ENCODE measurements around the gene GALNT18.

GALNT18 gene

DNA sequence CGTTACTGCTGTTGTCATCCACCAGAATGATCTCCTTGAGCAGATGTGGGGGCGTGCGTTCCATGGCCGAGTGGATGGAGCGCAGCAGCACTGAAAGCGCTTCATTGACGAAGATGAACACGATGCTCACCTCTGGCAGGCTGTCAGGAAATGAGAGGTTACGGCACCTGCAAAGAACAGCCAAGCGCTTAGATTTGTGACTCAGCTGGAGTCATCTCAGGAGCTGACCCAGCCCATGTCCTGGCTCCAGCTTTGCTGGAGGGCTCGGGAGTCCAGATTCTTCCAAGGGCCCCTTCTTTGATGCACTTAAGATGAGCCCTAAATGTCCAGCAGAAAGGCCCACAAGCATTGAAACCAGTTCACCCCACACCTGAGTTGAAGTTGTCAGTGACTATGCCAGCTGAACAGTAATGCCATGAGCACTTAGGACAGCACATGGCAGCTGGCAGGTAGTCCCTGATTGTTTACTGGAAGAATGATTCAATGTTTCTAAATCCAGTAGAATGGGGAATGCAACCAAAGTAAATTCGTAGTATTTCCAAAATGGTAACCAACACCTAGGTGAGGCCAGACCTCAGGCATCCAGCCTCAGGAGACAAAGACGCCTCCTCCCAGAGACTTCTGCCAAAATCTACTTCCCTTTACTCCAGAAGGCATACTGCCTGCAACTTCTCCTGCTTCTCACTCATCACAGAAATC lies 189.0 kb downstream of the GALNT18 start:
- Histone ChIP-seq H3K23ac (ENCODE audit: low read depth, low read length, poor library complexity) (no peak overlapping the region), H3K9me3 (replicated peaks in 1 of 2; ENCODE audit: control insufficient read depth in 2 of 2, insufficient read depth in 1 of 2, low read depth in 1 of 2, low read length in 2 of 2) (no peaks in the 10 kb centered on the region), H3K79me1 (ENCODE audit: low read depth, low read length) (no peaks in the 10 kb centered on the region), H2BK15ac (ENCODE audit: low read length) (no peak overlapping the region), H3K14ac (ENCODE audit: low read length) (peak overlapping the region; percentile 2), H2BK12ac (ENCODE audit: low read length) (no peak overlapping the region), H3K18ac (ENCODE audit: low read length) (peak overlapping the region; percentile 15), H2BK5ac (ENCODE audit: low read length) (peak overlapping the region; percentile 7), H3K4me2 (ENCODE audit: insufficient read depth, low read length, poor library complexity, severe bottlenecking) (no peak overlapping the region), H3K27me3 (ENCODE audit: control insufficient read depth in 3 of 3, insufficient read depth in 3 of 3, low read depth in 1 of 3, low read length in 3 of 3) (no peaks in the 10 kb centered on the region), H3K9ac (ENCODE audit: low read depth, low read length, poor library complexity) (no peak overlapping the region), H3K4ac (ENCODE audit: low read length) (no peak overlapping the region), H4K91ac (ENCODE audit: low read depth, low read length, poor library complexity) (no peak overlapping the region), H4K8ac (ENCODE audit: low read depth, low read length) (no peak overlapping the region), H3K4me3 (ENCODE audit: low read length in 2 of 2) (no peak overlapping the region), H2AFZ (ENCODE audit: low read length) (no peak overlapping the region), H2AK5ac (ENCODE audit: low read depth, low read length) (no peak overlapping the region), H3K27ac (replicated peaks; ENCODE audit: low read length) (no peak overlapping the region), H3K4me1 (ENCODE audit: control insufficient read depth in 2 of 2, insufficient read depth in 1 of 2, low read depth in 1 of 2, low read length in 2 of 2) (peaks cover 0 to 19% of the 10 kb centered on the region in 2 donors), H2BK120ac (ENCODE audit: low read depth, low read length) (no peak overlapping the region), H3K36me3 (replicated peaks in 1 of 2; ENCODE audit: control insufficient read depth in 2 of 2, insufficient read depth in 2 of 2, low read length in 2 of 2) (no peaks in the 10 kb centered on the region)
- WGBS, 2 donors (ENCODE audit: extremely low coverage in 2 of 2, insufficient read length in 2 of 2, insufficient replicate concordance in 1 of 2): no CpG with 5 or more reads among the region's 13 CpGs
- no peak for DNase-seq (ENCODE audit: low spot score)

DNA sequence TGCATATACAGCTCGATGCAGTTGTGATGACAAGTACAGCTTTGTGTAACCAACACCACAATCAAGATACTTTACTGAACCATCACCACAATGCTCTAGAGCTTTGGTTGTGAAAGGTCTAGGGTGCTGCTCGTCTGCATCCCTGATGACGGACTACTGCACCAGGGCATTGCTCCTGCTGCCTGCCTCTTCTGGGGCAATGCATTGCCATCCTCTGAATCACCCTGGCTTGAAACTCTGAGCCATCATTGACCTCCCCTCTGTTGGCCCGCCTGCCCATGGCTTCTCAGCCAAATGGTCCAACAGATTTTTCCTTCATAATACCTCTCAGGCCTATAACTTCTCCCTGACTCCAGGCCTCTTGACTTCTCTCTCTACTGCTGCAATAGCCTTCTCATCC lies 191.4 kb downstream of the GALNT18 start:
- H2AFZ ChIP-seq (ENCODE audit: low read length): no peak overlapping the region
- H3K4me1 ChIP-seq (ENCODE audit: control insufficient read depth in 2 of 2, insufficient read depth in 1 of 2, low read depth in 1 of 2, low read length in 2 of 2): peaks cover 0 to 6% of the 10 kb centered on the region in 2 donors
- no peak overlapping the region for H3K9ac ChIP-seq (ENCODE audit: low read depth, low read length, poor library complexity)
- no peak overlapping the region for H3K4me2 ChIP-seq (ENCODE audit: insufficient read depth, low read length, poor library complexity, severe bottlenecking)
- H2BK120ac ChIP-seq (ENCODE audit: low read depth, low read length): no peak overlapping the region
- no CpG with 5 or more reads among the region's 4 CpGs for WGBS, 2 donors (ENCODE audit: extremely low coverage in 2 of 2, insufficient read length in 2 of 2, insufficient replicate concordance in 1 of 2)
- H3K4ac ChIP-seq (ENCODE audit: low read length): no peak overlapping the region
- H2BK15ac ChIP-seq (ENCODE audit: low read length): no peak overlapping the region
- no peak overlapping the region for H4K8ac ChIP-seq (ENCODE audit: low read depth, low read length)
- H3K18ac ChIP-seq (ENCODE audit: low read length): no peak overlapping the region
- H2BK5ac ChIP-seq (ENCODE audit: low read length): no peak overlapping the region
- no peak overlapping the region for H3K27ac ChIP-seq (replicated peaks; ENCODE audit: low read length)
- H3K23ac ChIP-seq (ENCODE audit: low read depth, low read length, poor library complexity): no peak overlapping the region
- H3K27me3 ChIP-seq (ENCODE audit: control insufficient read depth in 3 of 3, insufficient read depth in 3 of 3, low read depth in 1 of 3, low read length in 3 of 3): peaks cover 0 to 3% (median 0%) of the 10 kb centered on the region in 3 experiments
- no peaks in the 10 kb centered on the region for H3K36me3 ChIP-seq (replicated peaks in 1 of 2; ENCODE audit: control insufficient read depth in 2 of 2, insufficient read depth in 2 of 2, low read length in 2 of 2)
- no peak for DNase-seq (ENCODE audit: low spot score)
- no peaks in the 10 kb centered on the region for H3K9me3 ChIP-seq (replicated peaks in 1 of 2; ENCODE audit: control insufficient read depth in 2 of 2, insufficient read depth in 1 of 2, low read depth in 1 of 2, low read length in 2 of 2)
- no peak overlapping the region for H3K14ac ChIP-seq (ENCODE audit: low read length)
- H3K79me1 ChIP-seq (ENCODE audit: low read depth, low read length): no peaks in the 10 kb centered on the region
- H4K91ac ChIP-seq (ENCODE audit: low read depth, low read length, poor library complexity): no peak overlapping the region
- H2BK12ac ChIP-seq (ENCODE audit: low read length): no peak overlapping the region
- H2AK5ac ChIP-seq (ENCODE audit: low read depth, low read length): no peak overlapping the region
- no peak overlapping the region for H3K4me3 ChIP-seq (ENCODE audit: low read length in 2 of 2)

GRCh38 chr11:11428714-11429113 lies 193.1 kb downstream of the GALNT18 start:
- no peak overlapping the region for H3K23ac ChIP-seq (ENCODE audit: low read depth, low read length, poor library complexity)
- H2BK12ac ChIP-seq (ENCODE audit: low read length): no peak overlapping the region
- no peak overlapping the region for H3K27ac ChIP-seq (replicated peaks; ENCODE audit: low read length)
- no peak overlapping the region for H2AK5ac ChIP-seq (ENCODE audit: low read depth, low read length)
- WGBS, 2 donors (ENCODE audit: extremely low coverage in 2 of 2, insufficient read length in 2 of 2, insufficient replicate concordance in 1 of 2): no CpG with 5 or more reads among the region's 4 CpGs
- H4K8ac ChIP-seq (ENCODE audit: low read depth, low read length): no peak overlapping the region
- H3K79me1 ChIP-seq (ENCODE audit: low read depth, low read length): no peaks in the 10 kb centered on the region
- H3K36me3 ChIP-seq (replicated peaks in 1 of 2; ENCODE audit: control insufficient read depth in 2 of 2, insufficient read depth in 2 of 2, low read length in 2 of 2): no peaks in the 10 kb centered on the region
- H2BK120ac ChIP-seq (ENCODE audit: low read depth, low read length): no peak overlapping the region
- no peak overlapping the region for H4K91ac ChIP-seq (ENCODE audit: low read depth, low read length, poor library complexity)
- H2BK15ac ChIP-seq (ENCODE audit: low read length): no peak overlapping the region
- peaks cover 0 to 3% of the 10 kb centered on the region in 2 donors for H3K4me1 ChIP-seq (ENCODE audit: control insufficient read depth in 2 of 2, insufficient read depth in 1 of 2, low read depth in 1 of 2, low read length in 2 of 2)
- no peak overlapping the region for H2AFZ ChIP-seq (ENCODE audit: low read length)
- DNase-seq (ENCODE audit: low spot score): no peak
- H3K27me3 ChIP-seq (ENCODE audit: control insufficient read depth in 3 of 3, insufficient read depth in 3 of 3, low read depth in 1 of 3, low read length in 3 of 3): peaks cover 0 to 3% (median 0%) of the 10 kb centered on the region in 3 experiments
- no peak overlapping the region for H2BK5ac ChIP-seq (ENCODE audit: low read length)
- H3K14ac ChIP-seq (ENCODE audit: low read length): no peak overlapping the region
- H3K9me3 ChIP-seq (replicated peaks in 1 of 2; ENCODE audit: control insufficient read depth in 2 of 2, insufficient read depth in 1 of 2, low read depth in 1 of 2, low read length in 2 of 2): no peaks in the 10 kb centered on the region
- H3K4me3 ChIP-seq (ENCODE audit: low read length in 2 of 2): no peak overlapping the region
- no peak overlapping the region for H3K9ac ChIP-seq (ENCODE audit: low read depth, low read length, poor library complexity)
- no peak overlapping the region for H3K4me2 ChIP-seq (ENCODE audit: insufficient read depth, low read length, poor library complexity, severe bottlenecking)
- H3K4ac ChIP-seq (ENCODE audit: low read length): no peak overlapping the region
- no peak overlapping the region for H3K18ac ChIP-seq (ENCODE audit: low read length)

DNA sequence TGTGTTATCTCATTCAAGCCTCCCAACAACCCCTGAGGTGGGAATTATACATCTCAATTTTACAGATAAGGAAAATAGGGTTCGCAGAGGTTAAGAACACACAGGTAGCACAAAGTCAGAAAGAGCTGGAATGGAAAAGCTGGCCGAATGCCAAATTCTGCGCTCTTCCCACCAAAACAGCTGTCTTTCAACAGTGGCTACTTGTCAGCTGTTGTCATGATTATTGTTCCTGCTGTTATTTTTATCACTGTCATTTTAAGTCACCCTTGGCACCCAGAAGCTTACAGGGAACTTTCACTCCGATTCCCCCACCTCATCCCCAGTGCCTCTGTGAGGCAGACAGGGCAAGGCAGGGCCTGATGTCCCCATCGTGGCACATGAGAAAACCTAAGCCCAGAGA lies 194.3 kb downstream of the GALNT18 start:
- DNase-seq (ENCODE audit: low spot score): no peak
- no peak overlapping the region for H3K4me2 ChIP-seq (ENCODE audit: insufficient read depth, low read length, poor library complexity, severe bottlenecking)
- peaks cover 0 to 3% (median 0%) of the 10 kb centered on the region in 3 experiments for H3K27me3 ChIP-seq (ENCODE audit: control insufficient read depth in 3 of 3, insufficient read depth in 3 of 3, low read depth in 1 of 3, low read length in 3 of 3)
- H3K79me1 ChIP-seq (ENCODE audit: low read depth, low read length): no peaks in the 10 kb centered on the region
- H3K27ac ChIP-seq (replicated peaks; ENCODE audit: low read length): no peak overlapping the region
- peaks cover 0 to 8% of the 10 kb centered on the region in 2 donors for H3K4me1 ChIP-seq (ENCODE audit: control insufficient read depth in 2 of 2, insufficient read depth in 1 of 2, low read depth in 1 of 2, low read length in 2 of 2)
- H3K36me3 ChIP-seq (replicated peaks in 1 of 2; ENCODE audit: control insufficient read depth in 2 of 2, insufficient read depth in 2 of 2, low read length in 2 of 2): peaks cover 0 to 2% of the 10 kb centered on the region in 2 donors
- no peak overlapping the region for H2AK5ac ChIP-seq (ENCODE audit: low read depth, low read length)
- H3K9me3 ChIP-seq (replicated peaks in 1 of 2; ENCODE audit: control insufficient read depth in 2 of 2, insufficient read depth in 1 of 2, low read depth in 1 of 2, low read length in 2 of 2): no peaks in the 10 kb centered on the region
- H3K14ac ChIP-seq (ENCODE audit: low read length): no peak overlapping the region
- H2AFZ ChIP-seq (ENCODE audit: low read length): no peak overlapping the region
- H2BK12ac ChIP-seq (ENCODE audit: low read length): peak overlapping the region; percentile 33
- H3K18ac ChIP-seq (ENCODE audit: low read length): peak overlapping the region; percentile 24
- WGBS, 2 donors (ENCODE audit: extremely low coverage in 2 of 2, insufficient read length in 2 of 2, insufficient replicate concordance in 1 of 2): no CpG with 5 or more reads among the region's 5 CpGs
- no peak overlapping the region for H3K4me3 ChIP-seq (ENCODE audit: low read length in 2 of 2)
- no peak overlapping the region for H3K4ac ChIP-seq (ENCODE audit: low read length)
- no peak overlapping the region for H3K23ac ChIP-seq (ENCODE audit: low read depth, low read length, poor library complexity)
- H4K91ac ChIP-seq (ENCODE audit: low read depth, low read length, poor library complexity): no peak overlapping the region
- no peak overlapping the region for H2BK15ac ChIP-seq (ENCODE audit: low read length)
- H2BK5ac ChIP-seq (ENCODE audit: low read length): no peak overlapping the region
- no peak overlapping the region for H4K8ac ChIP-seq (ENCODE audit: low read depth, low read length)
- H2BK120ac ChIP-seq (ENCODE audit: low read depth, low read length): no peak overlapping the region
- H3K9ac ChIP-seq (ENCODE audit: low read depth, low read length, poor library complexity): no peak overlapping the region

Measured in neuronal stem cell (in vitro differentiated cells).